ENCODE results near the gene THRB. TPM values are rescaled to one million over a fixed set of nuclear protein-coding genes. Genes with fewer than 3 reads are reported as not detected.

The THRB gene
- total and polyA plus RNA-seq, 9 of the 15 experiments (the other 6 are each of a cell fraction or from before 2014, with no cell fraction given) = 1.7 to 14.9 (median 6.9) TPM

- TF ChIP-seq RUNX1 (IDR thresholded peaks at IDR 0.05; ENCODE audit: low read depth) (no peak), MEIS2 (IDR thresholded peaks at IDR 0.05; ENCODE audit: partially characterized antibody) (peak; percentile 84)
- TF ChIP-seq, protein P1, sequence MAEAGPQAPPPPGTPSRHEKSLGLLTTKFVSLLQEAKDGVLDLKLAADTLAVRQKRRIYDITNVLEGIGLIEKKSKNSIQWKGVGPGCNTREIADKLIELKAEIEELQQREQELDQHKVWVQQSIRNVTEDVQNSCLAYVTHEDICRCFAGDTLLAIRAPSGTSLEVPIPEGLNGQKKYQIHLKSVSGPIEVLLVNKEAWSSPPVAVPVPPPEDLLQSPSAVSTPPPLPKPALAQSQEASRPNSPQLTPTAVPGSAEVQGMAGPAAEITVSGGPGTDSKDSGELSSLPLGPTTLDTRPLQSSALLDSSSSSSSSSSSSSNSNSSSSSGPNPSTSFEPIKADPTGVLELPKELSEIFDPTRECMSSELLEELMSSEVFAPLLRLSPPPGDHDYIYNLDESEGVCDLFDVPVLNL (CRISPR knock-in tag; IDR thresholded peaks at IDR 0.05; ENCODE audit: low read depth) = no peak
- TF ChIP-seq, protein P2, sequence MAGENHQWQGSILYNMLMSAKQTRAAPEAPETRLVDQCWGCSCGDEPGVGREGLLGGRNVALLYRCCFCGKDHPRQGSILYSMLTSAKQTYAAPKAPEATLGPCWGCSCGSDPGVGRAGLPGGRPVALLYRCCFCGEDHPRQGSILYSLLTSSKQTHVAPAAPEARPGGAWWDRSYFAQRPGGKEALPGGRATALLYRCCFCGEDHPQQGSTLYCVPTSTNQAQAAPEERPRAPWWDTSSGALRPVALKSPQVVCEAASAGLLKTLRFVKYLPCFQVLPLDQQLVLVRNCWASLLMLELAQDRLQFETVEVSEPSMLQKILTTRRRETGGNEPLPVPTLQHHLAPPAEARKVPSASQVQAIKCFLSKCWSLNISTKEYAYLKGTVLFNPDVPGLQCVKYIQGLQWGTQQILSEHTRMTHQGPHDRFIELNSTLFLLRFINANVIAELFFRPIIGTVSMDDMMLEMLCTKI (IDR thresholded peaks at IDR 0.05; ENCODE audit: partially characterized antibody) = no peak
Observed at GRCh38 chr3:24349367-24350019, 145.2 kb downstream of the THRB start (continued).

- H3K27ac ChIP-seq (ENCODE audit: extremely low read depth, low read depth, low read length) = peak overlapping the region; percentile 89
- H3K4me2 ChIP-seq (ENCODE audit: insufficient read depth, low read length) = peak overlapping the region; percentile 13
- H3K4me1 ChIP-seq (replicated peaks in 1 of 2; ENCODE audit: control insufficient read depth in 2 of 2, insufficient read depth in 2 of 2, low read length in 2 of 2) = peaks cover 3 to 38% of the 10 kb centered on the region in 2 experiments; a peak in 4 of 5 replicates
- no peaks in the 10 kb centered on the region for H3K9me3 ChIP-seq (replicated peaks; ENCODE audit: control insufficient read depth, insufficient read depth, low read depth, low read length)
- peak overlapping the region in 1 of 2 experiments; percentile 20; a peak in 1 of 4 replicates for H3K9ac ChIP-seq (ENCODE audit: insufficient read depth in 1 of 2, low read depth in 2 of 2, low read length in 2 of 2)
- intact Hi-C loops (cut with micrococcal nuclease) (no loop called here), in situ Hi-C loops (cut with MboI) (no loop called here)
- 64% methylated on average over 4 of the region's 4 CpGs for WGBS (ENCODE audit: insufficient coverage, low coverage, missing lambda C conversion rate)
- no peak overlapping the region for H3K4me3 ChIP-seq
- ChIA-PET CTCF (ENCODE audit: low intra/inter-chr PET ratio) (no interaction called here), POLR2A (no interaction called here)
- FAIRE-seq (no peak), ATAC-seq (no peak; the same call in 2 of the 3 replicates), DNase-seq (ENCODE audit: extremely low read depth in 1 of 4, low spot score in 3 of 4) (no peak)
- no peaks in the 10 kb centered on the region for H4K20me1 ChIP-seq (replicated peaks; ENCODE audit: control insufficient read depth, insufficient read depth, low read length)
- H3K9me1 ChIP-seq (ENCODE audit: control insufficient read depth, insufficient read depth, low read length) = no peaks in the 10 kb centered on the region
- H3K79me2 ChIP-seq (ENCODE audit: control insufficient read depth, insufficient read depth, low read length) = peaks cover 32% of the 10 kb centered on the region
- no peaks in the 10 kb centered on the region for H3K27me3 ChIP-seq (ENCODE audit: control insufficient read depth in 2 of 2, insufficient read depth in 2 of 2, low read length in 2 of 2)
- BruUV-seq (replicated peaks) = no TSS peak
- no peaks in the 10 kb centered on the region; the same call in 2 of the 3 replicates for H3K36me3 ChIP-seq (ENCODE audit: control insufficient read depth, insufficient read depth, low read length)
- H2AFZ ChIP-seq (ENCODE audit: low read depth, low read length) = peak overlapping the region; percentile 61
- TF ChIP-seq CHCHD3 (CRISPR knock-in tag; IDR thresholded peaks at IDR 0.05) (no peak), GABPB2 (CRISPR knock-in tag; conservative IDR thresholded peaks at IDR 0.05) (no peak)
- TF ChIP-seq, protein P3, sequence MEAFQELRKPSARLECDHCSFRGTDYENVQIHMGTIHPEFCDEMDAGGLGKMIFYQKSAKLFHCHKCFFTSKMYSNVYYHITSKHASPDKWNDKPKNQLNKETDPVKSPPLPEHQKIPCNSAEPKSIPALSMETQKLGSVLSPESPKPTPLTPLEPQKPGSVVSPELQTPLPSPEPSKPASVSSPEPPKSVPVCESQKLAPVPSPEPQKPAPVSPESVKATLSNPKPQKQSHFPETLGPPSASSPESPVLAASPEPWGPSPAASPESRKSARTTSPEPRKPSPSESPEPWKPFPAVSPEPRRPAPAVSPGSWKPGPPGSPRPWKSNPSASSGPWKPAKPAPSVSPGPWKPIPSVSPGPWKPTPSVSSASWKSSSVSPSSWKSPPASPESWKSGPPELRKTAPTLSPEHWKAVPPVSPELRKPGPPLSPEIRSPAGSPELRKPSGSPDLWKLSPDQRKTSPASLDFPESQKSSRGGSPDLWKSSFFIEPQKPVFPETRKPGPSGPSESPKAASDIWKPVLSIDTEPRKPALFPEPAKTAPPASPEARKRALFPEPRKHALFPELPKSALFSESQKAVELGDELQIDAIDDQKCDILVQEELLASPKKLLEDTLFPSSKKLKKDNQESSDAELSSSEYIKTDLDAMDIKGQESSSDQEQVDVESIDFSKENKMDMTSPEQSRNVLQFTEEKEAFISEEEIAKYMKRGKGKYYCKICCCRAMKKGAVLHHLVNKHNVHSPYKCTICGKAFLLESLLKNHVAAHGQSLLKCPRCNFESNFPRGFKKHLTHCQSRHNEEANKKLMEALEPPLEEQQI (IDR thresholded peaks at IDR 0.05) = peak; percentile 65; the same call in 1 of the 2 replicates
- TF ChIP-seq, protein P4, sequence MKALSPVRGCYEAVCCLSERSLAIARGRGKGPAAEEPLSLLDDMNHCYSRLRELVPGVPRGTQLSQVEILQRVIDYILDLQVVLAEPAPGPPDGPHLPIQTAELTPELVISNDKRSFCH (CRISPR knock-in tag; IDR thresholded peaks at IDR 0.05) = 0 out of 2 replicates have a peak, but pooled peaks have one; percentile 16
- TF ChIP-seq, protein P4 (tag; IDR thresholded peaks at IDR 0.05) = no peak
- TF ChIP-seq, protein P5, sequence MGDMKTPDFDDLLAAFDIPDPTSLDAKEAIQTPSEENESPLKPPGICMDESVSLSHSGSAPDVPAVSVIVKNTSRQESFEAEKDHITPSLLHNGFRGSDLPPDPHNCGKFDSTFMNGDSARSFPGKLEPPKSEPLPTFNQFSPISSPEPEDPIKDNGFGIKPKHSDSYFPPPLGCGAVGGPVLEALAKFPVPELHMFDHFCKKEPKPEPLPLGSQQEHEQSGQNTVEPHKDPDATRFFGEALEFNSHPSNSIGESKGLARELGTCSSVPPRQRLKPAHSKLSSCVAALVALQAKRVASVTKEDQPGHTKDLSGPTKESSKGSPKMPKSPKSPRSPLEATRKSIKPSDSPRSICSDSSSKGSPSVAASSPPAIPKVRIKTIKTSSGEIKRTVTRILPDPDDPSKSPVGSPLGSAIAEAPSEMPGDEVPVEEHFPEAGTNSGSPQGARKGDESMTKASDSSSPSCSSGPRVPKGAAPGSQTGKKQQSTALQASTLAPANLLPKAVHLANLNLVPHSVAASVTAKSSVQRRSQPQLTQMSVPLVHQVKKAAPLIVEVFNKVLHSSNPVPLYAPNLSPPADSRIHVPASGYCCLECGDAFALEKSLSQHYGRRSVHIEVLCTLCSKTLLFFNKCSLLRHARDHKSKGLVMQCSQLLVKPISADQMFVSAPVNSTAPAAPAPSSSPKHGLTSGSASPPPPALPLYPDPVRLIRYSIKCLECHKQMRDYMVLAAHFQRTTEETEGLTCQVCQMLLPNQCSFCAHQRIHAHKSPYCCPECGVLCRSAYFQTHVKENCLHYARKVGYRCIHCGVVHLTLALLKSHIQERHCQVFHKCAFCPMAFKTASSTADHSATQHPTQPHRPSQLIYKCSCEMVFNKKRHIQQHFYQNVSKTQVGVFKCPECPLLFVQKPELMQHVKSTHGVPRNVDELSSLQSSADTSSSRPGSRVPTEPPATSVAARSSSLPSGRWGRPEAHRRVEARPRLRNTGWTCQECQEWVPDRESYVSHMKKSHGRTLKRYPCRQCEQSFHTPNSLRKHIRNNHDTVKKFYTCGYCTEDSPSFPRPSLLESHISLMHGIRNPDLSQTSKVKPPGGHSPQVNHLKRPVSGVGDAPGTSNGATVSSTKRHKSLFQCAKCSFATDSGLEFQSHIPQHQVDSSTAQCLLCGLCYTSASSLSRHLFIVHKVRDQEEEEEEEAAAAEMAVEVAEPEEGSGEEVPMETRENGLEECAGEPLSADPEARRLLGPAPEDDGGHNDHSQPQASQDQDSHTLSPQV (IDR thresholded peaks at IDR 0.05) = peak; percentile 47; the same call in 1 of the 2 replicates
Observed at GRCh38 chr3:24348348-24348747, 146.3 kb downstream of the THRB start.

All from K562 (cell line).